Measurements from ENCODE around the gene ATG7.
A peak's percentile ranks its signal among the peaks of the same experiment; 100 is the strongest.

The ATG7 gene

GRCh38 chr3:11606090-11606784, 334.0 kb downstream of the ATG7 start (continued):
- TF ChIP-seq, protein P1, sequence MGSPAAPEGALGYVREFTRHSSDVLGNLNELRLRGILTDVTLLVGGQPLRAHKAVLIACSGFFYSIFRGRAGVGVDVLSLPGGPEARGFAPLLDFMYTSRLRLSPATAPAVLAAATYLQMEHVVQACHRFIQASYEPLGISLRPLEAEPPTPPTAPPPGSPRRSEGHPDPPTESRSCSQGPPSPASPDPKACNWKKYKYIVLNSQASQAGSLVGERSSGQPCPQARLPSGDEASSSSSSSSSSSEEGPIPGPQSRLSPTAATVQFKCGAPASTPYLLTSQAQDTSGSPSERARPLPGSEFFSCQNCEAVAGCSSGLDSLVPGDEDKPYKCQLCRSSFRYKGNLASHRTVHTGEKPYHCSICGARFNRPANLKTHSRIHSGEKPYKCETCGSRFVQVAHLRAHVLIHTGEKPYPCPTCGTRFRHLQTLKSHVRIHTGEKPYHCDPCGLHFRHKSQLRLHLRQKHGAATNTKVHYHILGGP (tag by site-specific recombination; IDR thresholded peaks at IDR 0.05): no peak
- no peak for TF ChIP-seq ZNF366 (tag by site-specific recombination; conservative IDR thresholded peaks at IDR 0.05)

DNA sequence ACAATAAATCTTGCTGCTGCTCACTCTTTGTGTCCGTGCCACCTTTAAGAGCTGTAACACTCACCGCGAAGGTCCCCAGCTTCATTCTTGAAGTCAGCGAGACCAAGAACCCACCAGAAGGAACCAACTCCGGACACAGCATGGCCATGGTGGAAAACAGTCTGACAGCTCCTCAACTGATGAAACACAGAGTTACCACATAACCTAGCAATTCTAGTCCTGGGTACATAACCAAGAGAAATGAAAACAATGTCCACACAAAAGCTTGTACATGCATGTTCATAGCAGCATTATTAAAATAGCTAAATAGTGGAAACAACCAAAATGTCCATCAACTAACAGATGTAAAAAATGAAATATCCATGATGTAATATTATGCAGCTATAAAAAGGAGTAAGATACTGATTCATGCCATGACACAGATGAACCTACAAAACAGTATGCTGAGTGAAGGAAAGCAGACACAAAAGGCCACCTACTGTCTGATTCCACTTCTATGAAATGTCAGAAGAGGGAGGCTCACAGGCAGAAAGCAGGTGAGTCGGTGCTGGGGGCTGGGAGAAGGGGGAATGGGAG, 334.8 kb downstream of the ATG7 start:
- Histone ChIP-seq H3K27ac (ENCODE audit: extremely low read depth, low read depth, low read length) (no peak overlapping the region), H3K9me3 (ENCODE audit: control insufficient read depth, insufficient read depth, low read depth, low read length) (no peaks in the 10 kb centered on the region), H3K4me1 (ENCODE audit: control insufficient read depth, insufficient read depth, low read length) (peaks cover 8% of the 10 kb centered on the region), H3K4me3 (ENCODE audit: low read depth, low read length) (no peak overlapping the region), H3K36me3 (ENCODE audit: control insufficient read depth in 2 of 2, insufficient read depth in 1 of 2, low read length in 2 of 2) (no peaks in the 10 kb centered on the region)
- POLR2A ChIA-PET: interaction anchor here (1.1 kb wide), 1 partner anchor 8 kb away, joined by 3 read pairs; no protein-coding TSS in a partner anchor
- TF ChIP-seq ZNF112 (tag by site-specific recombination; IDR thresholded peaks at IDR 0.05): no peak
- TF ChIP-seq ZSCAN18 (tag by site-specific recombination; IDR thresholded peaks at IDR 0.05): no peak
- no peak for TF ChIP-seq ZNF600 (tag by site-specific recombination; IDR thresholded peaks at IDR 0.05)
- TF ChIP-seq ZNF10 (tag by site-specific recombination; IDR thresholded peaks at IDR 0.05): 0 out of 2 replicates have a peak, but pooled peaks have one; percentile 25
- TF ChIP-seq ZNF555 (tag by site-specific recombination; conservative IDR thresholded peaks at IDR 0.05): no peak
- CTCF ChIA-PET: interaction anchor here (0.5 kb wide), 1 partner anchor 14 kb away, joined by 3 read pairs; no protein-coding TSS in a partner anchor
